KMS-11 (cell line): Measurements from ENCODE around the gene KNL1.

Source experiments
- H2AFZ ChIP-seq: fragments of 200-600 bp; sonication (generic); 2 replicates; pipeline ENCODE4 v1.6.1; 2016; ENCODE audit warnings: antibody characterized with exemption, mixed run types, low read depth
- H3K27ac ChIP-seq: fragments of 200-600 bp; sonication (generic); 2 replicates; pipeline ENCODE4 v1.6.1; 2016; ENCODE audit warnings: mild to moderate bottlenecking, mixed run types
- H3K27me3 ChIP-seq: fragments of 200-600 bp; sonication (generic); 2 replicates; pipeline ENCODE4 v1.6.1; 2017; ENCODE audit warnings: mild to moderate bottlenecking, low read depth, mixed run types, moderate library complexity; ENCODE audit not compliant: insufficient read depth
- H3K36me3 ChIP-seq: fragments of 200-600 bp; sonication (generic); 2 replicates; pipeline ENCODE4 v1.6.1; 2017; ENCODE audit warnings: mild to moderate bottlenecking, mixed run types; ENCODE audit not compliant: insufficient read depth
- H3K4me1 ChIP-seq: fragments of 200-600 bp; sonication (generic); 2 replicates; pipeline ENCODE4 v1.6.1; 2016; ENCODE audit warnings: mild to moderate bottlenecking, low read depth, mixed run types; ENCODE audit not compliant: poor library complexity, severe bottlenecking
- H3K4me2 ChIP-seq: fragments of 200-600 bp; sonication (generic); 2 replicates; pipeline ENCODE4 v1.7.0; 2016; ENCODE audit warnings: mild to moderate bottlenecking, mixed run types
- H3K4me3 ChIP-seq: fragments of 200-600 bp; sonication (generic); IDR thresholded peaks from 2 replicates; pipeline ENCODE4 v1.6.1; 2017; ENCODE audit warnings: low read depth, low read length, mixed read lengths; ENCODE audit not compliant: insufficient read depth
- H3K79me2 ChIP-seq: fragments of 200-600 bp; sonication (generic); 2 replicates; pipeline ENCODE4 v1.6.1; 2016; ENCODE audit warnings: low read depth, mixed run types; ENCODE audit not compliant: insufficient read depth
- H3K9ac ChIP-seq: fragments of 200-600 bp; sonication (generic); 2 replicates; pipeline ENCODE4 v1.6.1; 2016; ENCODE audit warnings: mild to moderate bottlenecking, mixed run types
- H4K20me1 ChIP-seq: fragments of 200-600 bp; sonication (generic); 2 replicates; pipeline ENCODE4 v1.6.1; 2016; ENCODE audit warnings: mild to moderate bottlenecking, mixed run types; ENCODE audit not compliant: insufficient read depth
- TF ChIP-seq, protein P1 (sequence below): fragments of 200-600 bp; sonication (generic); conservative IDR thresholded peaks from 2 replicates; pipeline ENCODE4 v1.6.1; 2017; ENCODE audit warnings: low read depth, mild to moderate bottlenecking, antibody characterized with exemption, low read length, moderate library complexity, mixed read lengths

Gene KNL1

GRCh38 chr15:40603935-40604334 lies 9.9 kb downstream of the KNL1 start:
- Histone ChIP-seq H3K27me3 (no peaks in the 10 kb centered on the region), H3K4me2 (no peak overlapping the region), H3K4me1 (no peaks in the 10 kb centered on the region), H4K20me1 (no peaks in the 10 kb centered on the region), H3K27ac (no peak overlapping the region), H3K79me2 (peaks cover 12% of the 10 kb centered on the region; the same call in 1 of the 2 replicates), H2AFZ (no peak overlapping the region), H3K4me3 (no peak overlapping the region), H3K9ac (no peak overlapping the region), H3K36me3 (no peaks in the 10 kb centered on the region)
- TF ChIP-seq, protein P1, sequence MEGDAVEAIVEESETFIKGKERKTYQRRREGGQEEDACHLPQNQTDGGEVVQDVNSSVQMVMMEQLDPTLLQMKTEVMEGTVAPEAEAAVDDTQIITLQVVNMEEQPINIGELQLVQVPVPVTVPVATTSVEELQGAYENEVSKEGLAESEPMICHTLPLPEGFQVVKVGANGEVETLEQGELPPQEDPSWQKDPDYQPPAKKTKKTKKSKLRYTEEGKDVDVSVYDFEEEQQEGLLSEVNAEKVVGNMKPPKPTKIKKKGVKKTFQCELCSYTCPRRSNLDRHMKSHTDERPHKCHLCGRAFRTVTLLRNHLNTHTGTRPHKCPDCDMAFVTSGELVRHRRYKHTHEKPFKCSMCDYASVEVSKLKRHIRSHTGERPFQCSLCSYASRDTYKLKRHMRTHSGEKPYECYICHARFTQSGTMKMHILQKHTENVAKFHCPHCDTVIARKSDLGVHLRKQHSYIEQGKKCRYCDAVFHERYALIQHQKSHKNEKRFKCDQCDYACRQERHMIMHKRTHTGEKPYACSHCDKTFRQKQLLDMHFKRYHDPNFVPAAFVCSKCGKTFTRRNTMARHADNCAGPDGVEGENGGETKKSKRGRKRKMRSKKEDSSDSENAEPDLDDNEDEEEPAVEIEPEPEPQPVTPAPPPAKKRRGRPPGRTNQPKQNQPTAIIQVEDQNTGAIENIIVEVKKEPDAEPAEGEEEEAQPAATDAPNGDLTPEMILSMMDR: no peak

- Histone ChIP-seq H3K4me2 (no peak overlapping the region), H3K4me1 (no peaks in the 10 kb centered on the region), H3K36me3 (no peaks in the 10 kb centered on the region), H2AFZ (no peak overlapping the region), H3K27me3 (no peaks in the 10 kb centered on the region), H3K27ac (no peak overlapping the region), H3K9ac (no peak overlapping the region), H3K79me2 (no peaks in the 10 kb centered on the region), H3K4me3 (no peak overlapping the region), H4K20me1 (no peaks in the 10 kb centered on the region)
- TF ChIP-seq, protein P1: no peak
These were observed 19.0 kb downstream of the KNL1 start for GRCh38 chr15:40613080-40613479.

- no peaks in the 10 kb centered on the region for H3K4me1 ChIP-seq
- H2AFZ ChIP-seq: no peak overlapping the region
- no peaks in the 10 kb centered on the region for H3K27me3 ChIP-seq
- H3K9ac ChIP-seq: no peak overlapping the region
- H4K20me1 ChIP-seq: no peaks in the 10 kb centered on the region
- no peaks in the 10 kb centered on the region for H3K36me3 ChIP-seq
- H3K79me2 ChIP-seq: no peaks in the 10 kb centered on the region
- TF ChIP-seq, protein P1: no peak
- H3K4me2 ChIP-seq: no peak overlapping the region
- H3K4me3 ChIP-seq: no peak overlapping the region
- H3K27ac ChIP-seq: no peak overlapping the region
These were observed 24.0 kb downstream of the KNL1 start for GRCh38 chr15:40618023-40618422.

GRCh38 chr15:40618906-40619305 lies 24.9 kb downstream of the KNL1 start:
- H3K36me3 ChIP-seq: no peaks in the 10 kb centered on the region
- TF ChIP-seq, protein P1: no peak
- H3K27ac ChIP-seq: no peak overlapping the region
- no peak overlapping the region for H3K9ac ChIP-seq
- no peaks in the 10 kb centered on the region for H4K20me1 ChIP-seq
- no peaks in the 10 kb centered on the region for H3K27me3 ChIP-seq
- no peak overlapping the region for H3K4me3 ChIP-seq
- no peaks in the 10 kb centered on the region for H3K79me2 ChIP-seq
- no peak overlapping the region for H3K4me2 ChIP-seq
- no peaks in the 10 kb centered on the region for H3K4me1 ChIP-seq
- H2AFZ ChIP-seq: no peak overlapping the region
